22Rv1 (cell line): ENCODE results near the gene TNXB.
"Not testable (repeated sequence)": the region's sequence is repeated elsewhere in the genome, so short reads cannot be mapped to it uniquely, and the experiment has no call there.

ENCODE experiments used
- CTCF ChIP-seq: fragments of 450-650 bp; IDR thresholded peaks from 2 replicates; pipeline ENCODE4 v1.5.1; 2017; ENCODE audit warnings: mild to moderate bottlenecking
- ZFX ChIP-seq: fragments of 450-650 bp; IDR thresholded peaks from 2 replicates; pipeline ENCODE4 v1.6.1; 2017; ENCODE audit warnings: antibody characterized with exemption, borderline replicate concordance

DNA sequence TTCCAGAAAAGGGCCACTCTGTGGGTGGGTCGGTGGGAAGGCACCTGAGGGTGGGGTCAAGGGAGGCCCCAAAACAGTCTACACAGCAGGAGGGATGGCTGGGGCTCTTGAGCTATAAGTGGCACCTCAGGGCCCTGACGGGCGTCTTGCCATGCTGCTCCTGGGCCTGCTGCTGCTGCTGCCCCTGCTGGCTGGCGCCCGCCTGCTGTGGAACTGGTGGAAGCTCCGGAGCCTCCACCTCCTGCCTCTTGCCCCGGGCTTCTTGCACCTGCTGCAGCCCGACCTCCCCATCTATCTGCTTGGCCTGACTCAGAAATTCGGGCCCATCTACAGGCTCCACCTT lies 103.6 kb downstream of the TNXB start:
- not testable (repeated sequence) for TF ChIP-seq CTCF, ZFX
